WERI-Rb-1 (cell line): ENCODE data around the gene PSMA1.
A peak's percentile ranks its signal among the peaks of the same experiment; 100 is the strongest.

Experiments
- DNase-seq: peaks from one replicate; pipeline ENCODE4 v3.0.0-alpha.2; 2020
- H3K27ac ChIP-seq: fragments of 250-450 bp; sonication (Bioruptor Pico); 2 replicates; pipeline ENCODE4 v1.5.1; 2020; ENCODE audit warnings: mild to moderate bottlenecking, moderate library complexity
- H3K27me3 ChIP-seq: fragments of 250-450 bp; sonication (Bioruptor Pico); 2 replicates; pipeline ENCODE4 v1.5.1; 2021; ENCODE audit warnings: mild to moderate bottlenecking, low read depth, moderate library complexity; ENCODE audit not compliant: insufficient read depth, severe bottlenecking
- H3K36me3 ChIP-seq: fragments of 250-450 bp; sonication (Bioruptor Pico); 2 replicates; pipeline ENCODE4 v1.5.1; 2020; ENCODE audit warnings: mild to moderate bottlenecking, moderate library complexity
- H3K4me3 ChIP-seq: 2 replicates; pipeline ENCODE4 v1.5.1; 2011; ENCODE audit warnings: low read depth, mild to moderate bottlenecking, control low read depth, low read length
- H3K9me3 ChIP-seq: fragments of 250-450 bp; sonication (Bioruptor Pico); 2 replicates; pipeline ENCODE4 v1.5.1; 2021; ENCODE audit warnings: mild to moderate bottlenecking, moderate library complexity; ENCODE audit not compliant: severe bottlenecking
- CTCF ChIP-seq: IDR thresholded peaks from 2 replicates; pipeline ENCODE4 v1.5.1; 2011; ENCODE audit warnings: low read depth, mild to moderate bottlenecking, control low read depth, inconsistent platforms, low read length

Gene PSMA1

DNA sequence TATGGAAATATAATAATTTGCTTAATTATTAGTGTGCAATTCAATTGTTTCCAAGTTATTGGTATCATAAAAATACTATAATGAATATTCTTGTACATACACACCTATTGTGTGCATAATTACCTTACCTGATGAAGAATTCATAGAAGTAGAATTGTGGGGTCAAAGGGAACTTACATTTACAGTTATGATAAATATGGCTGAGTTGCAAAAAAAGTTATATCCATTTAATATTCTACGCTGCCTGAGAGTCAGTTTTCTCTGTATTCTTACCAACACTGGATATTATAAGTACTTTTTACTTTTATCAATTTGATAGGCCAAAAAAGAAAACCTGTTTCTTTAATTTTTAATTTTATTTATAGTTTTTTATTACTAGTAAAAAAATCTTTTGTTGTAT is 2.1 kb upstream of the PSMA1 start:
- no peak for TF ChIP-seq CTCF
- Histone ChIP-seq H3K27me3 (no peaks in the 10 kb centered on the region), H3K9me3 (no peaks in the 10 kb centered on the region), H3K27ac (no peak overlapping the region), H3K36me3 (peaks cover 17% of the 10 kb centered on the region), H3K4me3 (no peak overlapping the region)
- DNase-seq: no peak

DNA sequence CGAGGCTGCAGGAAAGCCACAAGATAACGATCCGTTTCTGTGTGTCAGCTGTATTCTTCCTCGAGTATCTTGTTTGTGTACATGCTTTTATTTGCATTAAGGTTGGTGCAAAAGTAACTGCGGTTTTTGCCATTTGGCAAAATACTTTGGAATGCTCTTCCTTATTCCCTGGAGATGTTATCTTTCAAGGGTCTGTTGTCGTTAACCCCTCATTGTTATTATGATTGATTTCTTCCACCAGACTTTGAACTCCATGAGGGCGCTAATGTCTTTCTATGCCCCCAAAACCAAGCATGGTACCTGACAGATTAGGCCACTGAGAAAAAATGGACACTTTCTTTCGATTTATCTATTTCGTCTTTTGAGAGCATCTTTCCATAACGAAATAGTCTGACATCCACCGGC is 563 bp upstream of the PSMA1 start:
- peak overlapping the region; percentile 92 for H3K27ac ChIP-seq
- TF ChIP-seq CTCF: no peak
- no peaks in the 10 kb centered on the region for H3K9me3 ChIP-seq
- peaks cover 32% of the 10 kb centered on the region for H3K36me3 ChIP-seq
- no peak for DNase-seq
- no peaks in the 10 kb centered on the region for H3K27me3 ChIP-seq
- peak overlapping the region; percentile 73 for H3K4me3 ChIP-seq

DNA sequence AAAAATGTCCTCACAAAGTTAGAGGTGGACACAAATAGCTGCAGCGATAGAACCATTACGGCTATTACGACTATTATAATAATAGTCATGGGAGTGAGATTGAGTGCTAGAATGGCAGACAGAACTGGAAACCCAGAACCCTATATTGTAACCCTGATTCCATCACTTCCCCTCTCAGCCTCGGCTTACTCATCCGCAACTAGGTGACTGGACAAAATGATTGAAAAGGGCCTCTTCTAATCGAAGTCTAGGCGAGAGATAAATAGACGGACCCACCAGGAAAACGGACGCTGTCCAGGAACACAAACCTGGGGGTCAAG is 629 bp downstream of the PSMA1 start:
- no peak for TF ChIP-seq CTCF
- DNase-seq: no peak
- Histone ChIP-seq H3K4me3 (peak overlapping the region; percentile 73), H3K27ac (peak overlapping the region; percentile 92), H3K27me3 (no peaks in the 10 kb centered on the region), H3K36me3 (peaks cover 41% of the 10 kb centered on the region), H3K9me3 (no peaks in the 10 kb centered on the region)

GRCh38 chr11:14518820-14519219 is 1.4 kb downstream of the PSMA1 start:
- no peak for DNase-seq
- H3K36me3 ChIP-seq: peaks cover 47% of the 10 kb centered on the region
- H3K27me3 ChIP-seq: no peaks in the 10 kb centered on the region
- peak overlapping the region; percentile 73 for H3K4me3 ChIP-seq
- peak overlapping the region; percentile 92; the same call in 1 of the 2 replicates for H3K27ac ChIP-seq
- no peak for TF ChIP-seq CTCF
- H3K9me3 ChIP-seq: no peaks in the 10 kb centered on the region

- H3K4me3 ChIP-seq: no peak overlapping the region
- no peak for TF ChIP-seq CTCF
- peaks cover 80% of the 10 kb centered on the region for H3K36me3 ChIP-seq
- no peak for DNase-seq
- no peak overlapping the region for H3K27ac ChIP-seq
- H3K27me3 ChIP-seq: no peaks in the 10 kb centered on the region
- no peaks in the 10 kb centered on the region for H3K9me3 ChIP-seq
Measured at GRCh38 chr11:14513800-14514199, 6.4 kb downstream of the PSMA1 start.

- H3K9me3 ChIP-seq: no peaks in the 10 kb centered on the region
- H3K27me3 ChIP-seq: no peaks in the 10 kb centered on the region
- TF ChIP-seq CTCF: no peak
- DNase-seq: no peak
- H3K27ac ChIP-seq: no peak overlapping the region
- H3K36me3 ChIP-seq: peaks cover 64% of the 10 kb centered on the region
- H3K4me3 ChIP-seq: no peak overlapping the region
Measured at GRCh38 chr11:14506532-14506931, 13.7 kb downstream of the PSMA1 start.
